Activated CD4-positive, alpha-beta T cell treated with anti-CD3 and anti-CD28 coated beads, Interleukin-2, amount 10 ng/mL, durations not matched to agents 24 days and 14 days (primary cell): ENCODE measurements around the gene RNF213. TPM values are rescaled to one million over a fixed set of nuclear protein-coding genes. Genes with fewer than 3 reads are reported as not detected.
"Not testable (repeated sequence)": the region's sequence is repeated elsewhere in the genome, so short reads cannot be mapped to it uniquely, and the experiment has no call there.

Experiments
- DNase-seq: peaks from one replicate; pipeline ENCODE4 v3.0.0; 2022
- H3K27ac Mint-ChIP-seq: one replicate; pipeline ENCODE4 v1.8.0; 2022; ENCODE audit warnings: mild to moderate bottlenecking, mixed read lengths
- H3K27me3 Mint-ChIP-seq: one replicate; pipeline ENCODE4 v1.8.0; 2022; ENCODE audit warnings: mixed read lengths
- H3K36me3 Mint-ChIP-seq: one replicate; pipeline ENCODE4 v1.8.0; 2022; ENCODE audit warnings: low read depth, mild to moderate bottlenecking, mixed read lengths
- H3K4me1 Mint-ChIP-seq: one replicate; pipeline ENCODE4 v1.8.0; 2021; ENCODE audit warnings: mixed read lengths
- H3K4me3 Mint-ChIP-seq: one replicate; pipeline ENCODE4 v1.8.0; 2022; ENCODE audit warnings: mild to moderate bottlenecking, moderate library complexity, mixed read lengths
- H3K9me3 Mint-ChIP-seq: one replicate; pipeline ENCODE4 v1.8.0; 2021; ENCODE audit warnings: mixed read lengths
- intact Hi-C: fragments of 100-400 bp; cut with micrococcal nuclease; formaldehyde crosslinking; loops from one replicate; pipeline ENCODE4 v1.15.1; 2023
- total RNA-seq: library from RNA; stranded (reverse); gene quantifications from 2 replicates; pipeline ENCODE4 v1.2.3, GENCODE V29; 2022

RNF213 gene
- total RNA-seq, 1 donor from 2014 or later: 264 TPM

DNA sequence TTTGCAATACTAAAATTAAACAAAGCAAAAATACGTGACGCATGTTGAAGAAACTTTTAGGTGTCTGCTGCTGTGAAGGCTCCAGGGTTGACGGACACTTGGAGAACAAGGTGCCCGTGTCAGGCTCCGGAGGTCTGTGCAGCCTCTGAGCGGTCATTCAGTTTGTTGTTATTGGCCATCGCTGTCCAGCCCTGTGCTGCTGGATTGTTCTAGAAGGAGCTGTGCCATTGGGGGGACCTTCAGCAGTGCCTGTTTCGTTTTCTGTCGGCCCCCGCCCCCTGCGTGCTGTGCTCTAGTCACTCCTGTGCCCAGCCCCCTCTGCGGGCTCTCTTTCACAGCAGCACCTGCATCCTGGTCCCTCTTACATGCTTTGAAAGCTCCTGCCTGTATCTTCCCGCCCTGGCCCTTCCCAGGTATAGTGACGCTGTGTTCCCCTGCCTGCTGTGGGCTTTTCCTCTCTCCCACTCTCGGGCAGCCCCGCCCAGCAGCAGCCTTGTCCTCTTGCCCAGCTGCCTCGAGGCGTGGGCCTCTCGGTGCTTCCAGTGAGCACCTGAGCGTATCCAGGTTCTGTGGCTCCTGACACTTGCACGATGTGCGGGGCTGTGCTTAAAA, 50.7 kb downstream of the RNF213 start:
- Mint-ChIP-seq H3K4me3 (no peak overlapping the region), H3K27me3 (no peaks in the 10 kb centered on the region), H3K27ac (no peak overlapping the region), H3K36me3 (peaks cover 72% of the 10 kb centered on the region), H3K9me3 (peaks cover 4% of the 10 kb centered on the region), H3K4me1 (peaks cover 14% of the 10 kb centered on the region)
- intact Hi-C loops: no loop called here
- DNase-seq: no peak

DNA sequence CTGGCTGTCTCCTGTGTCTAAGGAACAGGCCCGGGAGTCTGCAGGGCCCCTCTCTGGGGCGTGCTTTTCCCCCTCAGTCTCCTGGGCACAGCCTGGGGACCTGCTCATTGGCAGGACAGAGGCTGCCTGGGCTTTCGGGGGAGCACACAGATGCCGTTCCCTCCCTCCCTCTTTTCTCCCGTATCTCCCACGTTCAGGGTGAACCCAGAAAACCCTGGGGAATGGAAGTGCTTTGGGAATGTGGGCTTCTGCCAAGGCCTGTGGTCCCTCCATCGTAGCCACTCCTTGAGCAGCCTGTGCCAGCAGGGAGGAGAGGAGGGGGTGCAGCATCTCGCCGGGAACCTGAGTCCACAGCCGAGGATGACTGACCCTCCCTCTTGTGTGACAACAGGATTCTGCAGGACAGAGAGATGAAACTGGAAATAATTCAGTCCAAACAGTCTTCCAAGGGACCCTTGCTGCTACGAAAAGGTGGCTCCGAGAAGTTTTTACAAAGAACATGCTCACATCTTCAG, 52.0 kb downstream of the RNF213 start:
- Mint-ChIP-seq H3K4me1 (peaks cover 17% of the 10 kb centered on the region), H3K27ac (no peak overlapping the region), H3K4me3 (no peak overlapping the region), H3K36me3 (peaks cover 72% of the 10 kb centered on the region), H3K27me3 (no peaks in the 10 kb centered on the region), H3K9me3 (peaks cover 4% of the 10 kb centered on the region)
- intact Hi-C loops: no loop called here
- DNase-seq: no peak

DNA sequence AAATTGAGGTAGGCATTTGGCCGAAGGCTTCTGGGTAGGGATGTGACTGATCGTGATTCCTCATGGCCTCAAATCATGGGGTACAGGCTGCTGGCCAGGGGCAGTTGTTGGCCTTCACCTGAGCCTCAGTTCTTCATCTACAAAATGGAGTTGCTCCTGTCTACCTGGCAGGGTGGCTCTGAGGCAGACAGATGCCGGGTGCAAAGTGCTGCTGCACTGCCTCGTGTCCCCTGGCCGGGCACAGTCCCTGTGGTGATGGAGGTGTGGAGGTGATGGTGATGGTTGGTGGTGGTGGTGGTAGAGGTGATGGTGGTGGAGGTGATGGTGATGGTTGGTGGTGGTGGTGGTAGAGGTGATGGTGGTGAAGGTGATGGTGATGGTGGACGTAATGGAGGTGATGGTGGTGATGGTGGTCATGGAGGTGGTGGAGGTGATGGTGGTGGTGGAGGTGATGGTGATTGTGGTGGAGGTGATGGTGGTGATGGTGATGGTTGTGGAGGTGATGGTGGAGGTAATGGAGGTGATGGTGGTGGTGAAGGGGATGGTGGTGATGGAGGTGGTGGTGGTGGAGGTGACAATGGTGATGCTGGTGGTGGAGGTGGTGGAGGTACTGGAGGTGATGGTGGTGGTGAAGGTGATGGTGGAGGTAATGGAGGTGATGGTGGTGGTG, 52.6 kb downstream of the RNF213 start:
- Mint-ChIP-seq H3K9me3 (peaks cover 4% of the 10 kb centered on the region), H3K27ac (peak overlapping the region; percentile 18), H3K36me3 (peaks cover 71% of the 10 kb centered on the region), H3K27me3 (no peaks in the 10 kb centered on the region), H3K4me1 (peaks cover 15% of the 10 kb centered on the region), H3K4me3 (no peak overlapping the region)
- no peak for DNase-seq
- intact Hi-C loops: no loop called here

DNA sequence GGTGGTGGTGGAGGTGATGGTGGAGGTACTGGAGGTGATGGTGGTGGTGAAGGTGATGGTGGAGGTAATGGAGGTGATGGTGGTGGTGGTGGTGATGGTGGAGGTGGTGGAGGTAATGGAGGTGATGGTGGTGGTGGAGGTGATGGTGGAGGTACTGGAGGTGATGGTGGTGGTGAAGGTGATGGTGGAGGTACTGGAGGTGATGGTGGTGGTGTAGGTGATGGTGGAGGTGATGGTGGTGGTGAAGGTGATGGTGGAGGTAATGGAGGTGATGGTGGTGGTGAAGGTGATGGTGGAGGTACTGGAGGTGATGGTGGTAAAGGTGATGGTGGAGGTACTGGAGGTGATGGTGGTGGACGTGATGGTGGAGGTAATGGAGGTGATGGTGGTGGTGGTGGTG, 53.3 kb downstream of the RNF213 start:
- H3K27ac Mint-ChIP-seq, intact Hi-C loops, H3K9me3 Mint-ChIP-seq, H3K4me3 Mint-ChIP-seq, DNase-seq, H3K27me3 Mint-ChIP-seq: not testable (repeated sequence)
- H3K36me3 Mint-ChIP-seq: peaks cover 69% of the 10 kb centered on the region
- H3K4me1 Mint-ChIP-seq: peaks cover 12% of the 10 kb centered on the region

DNA sequence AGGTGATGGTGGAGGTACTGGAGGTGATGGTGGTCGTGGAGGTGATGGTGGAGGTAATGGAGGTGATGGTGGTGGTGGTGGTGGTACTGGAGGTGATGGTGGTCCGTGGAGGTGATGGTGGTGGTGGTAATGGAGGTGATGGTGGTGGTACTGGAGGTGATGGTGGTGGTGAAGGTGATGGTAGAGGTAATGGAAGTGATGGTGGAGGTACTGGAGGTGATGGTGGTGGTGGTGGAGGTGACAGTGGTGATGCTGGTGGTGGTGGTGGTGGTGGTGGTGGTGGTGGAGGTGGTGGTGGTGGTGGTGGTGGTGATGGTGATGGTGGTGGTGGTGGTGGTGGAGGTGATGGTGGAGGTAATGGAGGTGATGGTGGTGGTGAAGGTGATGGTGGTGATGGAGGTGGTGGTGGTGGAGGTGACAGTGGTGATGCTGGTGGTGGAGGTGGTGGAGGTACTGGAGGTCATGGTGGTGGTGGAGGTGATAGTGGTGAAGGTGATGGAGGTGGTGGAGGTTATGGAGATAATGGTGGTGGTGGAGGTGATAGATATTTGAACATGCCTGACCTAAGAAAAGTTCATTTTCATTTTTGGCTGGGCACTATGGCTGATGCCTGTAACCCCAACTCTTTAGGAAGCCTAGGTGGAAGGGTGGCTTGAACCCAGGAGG, 55.0 kb downstream of the RNF213 start:
- Mint-ChIP-seq H3K4me1 (peaks cover 11% of the 10 kb centered on the region), H3K4me3 (no peak overlapping the region), H3K27me3 (no peaks in the 10 kb centered on the region), H3K9me3 (peaks cover 4% of the 10 kb centered on the region), H3K36me3 (peaks cover 66% of the 10 kb centered on the region), H3K27ac (peak overlapping the region; percentile 48)
- no peak for DNase-seq
- intact Hi-C loops: no loop called here

DNA sequence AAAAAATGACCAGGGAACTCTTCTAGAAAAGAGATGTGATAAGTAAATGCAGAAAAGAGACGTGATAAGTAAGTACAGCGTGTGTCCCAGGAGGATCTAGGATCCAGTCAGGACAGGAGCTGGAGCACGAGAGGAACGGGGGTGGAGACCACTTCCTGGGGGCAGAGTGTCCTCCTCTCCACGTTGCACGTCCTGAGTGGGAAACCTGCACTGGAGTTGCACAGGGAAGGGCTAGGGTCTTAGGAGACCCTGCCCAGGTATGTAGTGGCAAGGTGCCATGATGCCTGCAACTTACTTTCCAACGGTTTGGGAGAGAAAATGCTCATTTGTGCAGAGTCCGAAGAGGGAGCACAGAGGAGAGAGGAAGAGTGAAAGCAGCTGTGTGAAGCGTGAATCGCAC, 55.8 kb downstream of the RNF213 start:
- H3K27me3 Mint-ChIP-seq: no peaks in the 10 kb centered on the region
- H3K9me3 Mint-ChIP-seq: peaks cover 4% of the 10 kb centered on the region
- intact Hi-C loops: no loop called here
- no peak for DNase-seq
- peaks cover 13% of the 10 kb centered on the region for H3K4me1 Mint-ChIP-seq
- H3K36me3 Mint-ChIP-seq: peaks cover 64% of the 10 kb centered on the region
- H3K27ac Mint-ChIP-seq: peak overlapping the region; percentile 18
- H3K4me3 Mint-ChIP-seq: no peak overlapping the region

DNA sequence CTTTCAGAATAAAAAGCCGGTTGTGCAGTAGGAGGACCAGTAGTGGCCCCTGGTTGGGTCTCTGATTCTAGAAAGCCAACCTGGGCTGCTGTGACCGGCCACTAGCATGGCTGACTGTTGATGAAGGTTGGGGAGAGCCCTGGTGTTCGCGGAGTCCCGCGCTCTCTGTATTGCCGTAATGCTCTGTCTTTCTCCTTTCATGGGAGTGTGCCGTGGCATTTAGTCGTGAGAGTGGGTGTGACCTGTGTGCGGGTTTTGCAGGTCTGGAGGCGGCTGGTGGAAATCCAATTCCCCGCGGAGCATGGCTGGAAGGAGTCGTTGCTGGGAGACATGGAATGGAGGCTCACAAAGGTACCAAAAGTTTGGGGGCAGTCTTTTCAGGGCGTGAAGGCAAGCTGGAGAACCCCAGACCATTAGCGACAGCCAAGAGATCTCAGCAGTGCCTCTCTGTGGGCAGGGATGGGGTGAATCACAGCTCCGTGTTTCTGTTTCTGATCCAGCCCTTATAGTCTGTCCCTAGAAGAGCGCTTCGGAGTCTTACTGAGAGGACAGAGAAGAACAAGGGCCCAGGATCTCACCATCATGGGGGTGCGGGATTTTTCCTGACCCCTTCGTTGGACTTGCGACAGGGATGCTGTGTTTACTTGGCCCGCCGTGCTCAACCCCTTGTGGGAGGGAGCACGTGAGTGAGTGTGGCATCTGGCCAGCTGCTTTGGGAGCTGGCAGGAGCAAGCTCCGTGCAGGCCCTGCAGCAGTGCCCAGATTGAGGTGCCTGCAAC, 56.5 kb downstream of the RNF213 start:
- H3K36me3 Mint-ChIP-seq: peaks cover 64% of the 10 kb centered on the region
- H3K4me3 Mint-ChIP-seq: no peak overlapping the region
- no peaks in the 10 kb centered on the region for H3K27me3 Mint-ChIP-seq
- intact Hi-C loops: no loop called here
- peaks cover 4% of the 10 kb centered on the region for H3K9me3 Mint-ChIP-seq
- no peak overlapping the region for H3K27ac Mint-ChIP-seq
- DNase-seq: no peak
- peaks cover 13% of the 10 kb centered on the region for H3K4me1 Mint-ChIP-seq

DNA sequence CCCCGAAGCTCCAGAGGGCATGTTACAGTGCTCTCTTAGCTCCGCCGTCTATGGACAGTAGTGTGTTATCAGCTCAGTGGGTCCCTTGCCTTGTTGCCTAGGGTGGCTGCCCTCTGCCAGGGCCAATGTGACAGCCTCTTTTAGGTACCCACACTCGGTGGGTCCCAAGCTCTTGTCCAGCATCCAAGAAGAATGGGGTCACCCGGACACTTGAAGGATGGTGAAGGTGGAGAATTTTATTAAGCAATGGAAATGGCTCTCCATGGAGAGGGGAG, 57.0 kb downstream of the RNF213 start:
- no peak for DNase-seq
- intact Hi-C loops: no loop called here
- Mint-ChIP-seq H3K4me3 (no peak overlapping the region), H3K9me3 (peaks cover 4% of the 10 kb centered on the region), H3K27me3 (no peaks in the 10 kb centered on the region), H3K4me1 (peaks cover 13% of the 10 kb centered on the region), H3K36me3 (peaks cover 67% of the 10 kb centered on the region), H3K27ac (no peak overlapping the region)

DNA sequence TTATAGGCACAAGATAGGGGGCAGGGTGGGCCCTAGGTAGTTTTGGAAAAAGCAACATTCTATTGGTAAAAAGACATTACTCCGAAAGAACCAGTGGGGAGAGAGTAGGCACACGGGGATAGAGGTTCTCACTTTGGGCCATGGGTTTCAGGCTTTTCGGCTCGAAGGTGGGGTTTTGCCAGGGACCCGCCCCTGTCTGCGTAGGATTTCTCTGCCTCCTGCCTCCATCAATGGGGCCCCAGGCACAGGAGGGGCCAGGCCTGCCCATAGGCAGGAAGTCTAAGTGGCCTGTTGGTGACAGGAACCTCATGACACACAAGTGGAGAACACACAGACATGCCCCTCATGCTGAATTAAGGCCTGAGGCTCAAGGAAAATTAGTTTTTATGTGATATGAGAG, 57.5 kb downstream of the RNF213 start:
- Mint-ChIP-seq H3K4me1 (peaks cover 13% of the 10 kb centered on the region), H3K4me3 (no peak overlapping the region), H3K36me3 (peaks cover 67% of the 10 kb centered on the region), H3K9me3 (peaks cover 4% of the 10 kb centered on the region), H3K27ac (no peak overlapping the region), H3K27me3 (no peaks in the 10 kb centered on the region)
- DNase-seq: no peak
- intact Hi-C loops: no loop called here

DNA sequence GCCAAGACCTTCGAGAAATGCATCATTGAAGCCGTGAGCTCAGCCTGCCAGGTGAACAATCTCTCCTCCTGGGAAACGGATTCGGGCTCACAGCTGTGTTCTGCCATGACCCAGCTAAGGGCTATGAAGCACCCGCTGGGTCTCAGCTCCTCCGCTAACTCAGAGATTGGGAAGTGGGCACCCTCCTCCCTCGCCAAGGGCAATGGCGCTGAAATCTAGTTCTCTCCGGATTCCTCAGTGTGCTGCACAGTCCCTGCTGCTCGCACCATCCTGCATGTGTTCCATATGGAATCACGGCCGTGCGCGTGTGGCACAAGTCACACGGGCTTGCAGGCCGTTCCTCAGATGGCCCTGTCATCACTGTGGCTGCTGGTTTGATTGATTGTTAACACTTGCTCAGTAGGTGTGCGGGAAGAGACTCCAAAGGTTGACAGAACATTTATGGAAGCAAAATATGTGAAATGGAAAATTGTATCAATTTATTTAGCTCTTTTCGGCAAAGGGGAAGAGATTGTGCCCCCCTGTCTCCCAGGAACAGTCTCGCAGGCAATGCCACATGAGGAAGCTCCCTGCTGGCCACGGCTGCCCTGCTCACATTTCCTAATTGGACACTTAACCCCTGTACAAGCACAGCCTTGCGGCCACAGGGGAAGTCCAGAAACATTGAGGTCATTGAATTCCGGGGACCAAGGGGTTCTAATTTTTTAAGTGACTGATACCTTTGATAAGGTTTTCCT, 58.8 kb downstream of the RNF213 start:
- no peaks in the 10 kb centered on the region for H3K9me3 Mint-ChIP-seq
- no peak overlapping the region for H3K4me3 Mint-ChIP-seq
- H3K4me1 Mint-ChIP-seq: peaks cover 15% of the 10 kb centered on the region
- H3K27ac Mint-ChIP-seq: no peak overlapping the region
- intact Hi-C loops: no loop called here
- H3K27me3 Mint-ChIP-seq: no peaks in the 10 kb centered on the region
- peaks cover 72% of the 10 kb centered on the region for H3K36me3 Mint-ChIP-seq
- no peak for DNase-seq

DNA sequence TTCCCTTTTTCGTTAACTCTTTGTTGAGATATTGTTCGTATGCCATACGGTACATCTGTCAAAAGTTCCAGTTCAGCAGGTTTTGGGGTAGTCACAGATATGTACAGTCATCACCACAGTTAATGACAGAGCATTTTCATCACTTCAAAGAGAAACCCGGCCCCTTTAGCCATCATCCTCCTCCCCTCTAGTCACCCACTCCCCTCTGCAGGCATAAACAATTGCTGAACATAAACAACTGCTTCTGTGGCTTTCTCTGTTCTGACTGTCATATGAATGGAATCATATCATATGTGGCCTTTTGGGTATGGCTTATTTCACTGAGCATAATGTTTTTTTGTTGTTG, 59.3 kb downstream of the RNF213 start:
- Mint-ChIP-seq H3K4me1 (peaks cover 15% of the 10 kb centered on the region), H3K27me3 (no peaks in the 10 kb centered on the region), H3K9me3 (no peaks in the 10 kb centered on the region), H3K4me3 (no peak overlapping the region), H3K27ac (no peak overlapping the region), H3K36me3 (peaks cover 77% of the 10 kb centered on the region)
- intact Hi-C loops: no loop called here
- DNase-seq: no peak

DNA sequence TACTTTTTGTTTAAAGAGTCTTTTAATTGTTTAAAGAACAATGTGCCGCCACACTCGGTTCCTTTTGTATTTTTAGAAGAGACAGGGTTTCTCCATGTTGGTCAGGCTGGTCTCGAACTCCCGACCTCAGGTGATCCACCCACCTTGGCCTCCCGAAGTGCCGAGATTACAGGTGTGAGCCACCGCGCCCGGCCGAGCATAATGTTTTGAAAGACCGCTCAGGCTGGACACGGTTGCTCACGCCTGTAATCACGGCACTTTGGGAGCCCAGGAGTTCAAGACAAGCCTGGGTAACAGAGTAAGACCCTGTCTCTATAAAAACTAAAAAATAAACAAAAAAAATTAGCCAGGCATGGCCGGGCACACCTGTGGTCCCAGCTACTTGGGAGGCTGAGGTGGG, 59.8 kb downstream of the RNF213 start:
- Mint-ChIP-seq H3K36me3 (peaks cover 80% of the 10 kb centered on the region), H3K27ac (no peak overlapping the region), H3K9me3 (no peaks in the 10 kb centered on the region), H3K27me3 (no peaks in the 10 kb centered on the region), H3K4me3 (no peak overlapping the region), H3K4me1 (peaks cover 17% of the 10 kb centered on the region)
- DNase-seq: no peak
- intact Hi-C loops: no loop called here

DNA sequence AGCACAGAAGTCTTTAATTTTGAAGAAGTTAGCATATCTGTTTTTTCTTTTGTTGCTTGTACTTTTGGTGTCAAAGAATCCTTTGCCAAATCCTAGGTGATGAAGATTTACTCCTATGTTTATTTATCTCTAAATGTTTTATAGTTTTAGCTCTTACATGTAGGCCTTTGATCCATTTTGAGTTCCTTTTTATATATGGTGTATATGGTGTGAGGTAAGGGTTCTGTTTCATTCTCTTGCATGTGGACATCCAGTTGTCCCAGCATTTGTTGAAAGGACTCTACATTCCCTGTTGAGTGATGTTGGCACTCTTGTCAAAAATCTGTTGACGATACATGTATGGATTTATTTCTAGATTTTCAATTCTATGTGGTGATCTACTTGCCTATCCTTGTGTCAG, 62.2 kb downstream of the RNF213 start:
- H3K4me1 Mint-ChIP-seq: peaks cover 14% of the 10 kb centered on the region
- H3K27me3 Mint-ChIP-seq: no peaks in the 10 kb centered on the region
- intact Hi-C loops: no loop called here
- peak overlapping the region; percentile 48 for H3K27ac Mint-ChIP-seq
- H3K36me3 Mint-ChIP-seq: peaks cover 80% of the 10 kb centered on the region
- DNase-seq: no peak
- H3K9me3 Mint-ChIP-seq: no peaks in the 10 kb centered on the region
- no peak overlapping the region for H3K4me3 Mint-ChIP-seq
